HFF-Myc (cell line): Measurements from ENCODE around the gene BCL2L2.
"Not testable (repeated sequence)": the region's sequence is repeated elsewhere in the genome, so short reads cannot be mapped to it uniquely, and the experiment has no call there.

Experiments
- DNase-seq: peaks from one replicate; pipeline ENCODE4 v3.0.0-alpha.2; 2011; ENCODE audit warnings: low read depth; ENCODE audit errors: extremely low read depth
- H3K4me3 ChIP-seq: replicated peaks from 2 replicates; pipeline ENCODE4 v1.5.1; 2011; ENCODE audit warnings: low read depth, mild to moderate bottlenecking, control low read depth, low read length
- TF ChIP-seq, protein P1 (sequence below): IDR thresholded peaks from 2 replicates; pipeline ENCODE4 v1.5.1; 2012; ENCODE audit warnings: mild to moderate bottlenecking, low read depth, low read length, control low read depth; ENCODE audit errors: missing control alignments

BCL2L2 gene

DNA sequence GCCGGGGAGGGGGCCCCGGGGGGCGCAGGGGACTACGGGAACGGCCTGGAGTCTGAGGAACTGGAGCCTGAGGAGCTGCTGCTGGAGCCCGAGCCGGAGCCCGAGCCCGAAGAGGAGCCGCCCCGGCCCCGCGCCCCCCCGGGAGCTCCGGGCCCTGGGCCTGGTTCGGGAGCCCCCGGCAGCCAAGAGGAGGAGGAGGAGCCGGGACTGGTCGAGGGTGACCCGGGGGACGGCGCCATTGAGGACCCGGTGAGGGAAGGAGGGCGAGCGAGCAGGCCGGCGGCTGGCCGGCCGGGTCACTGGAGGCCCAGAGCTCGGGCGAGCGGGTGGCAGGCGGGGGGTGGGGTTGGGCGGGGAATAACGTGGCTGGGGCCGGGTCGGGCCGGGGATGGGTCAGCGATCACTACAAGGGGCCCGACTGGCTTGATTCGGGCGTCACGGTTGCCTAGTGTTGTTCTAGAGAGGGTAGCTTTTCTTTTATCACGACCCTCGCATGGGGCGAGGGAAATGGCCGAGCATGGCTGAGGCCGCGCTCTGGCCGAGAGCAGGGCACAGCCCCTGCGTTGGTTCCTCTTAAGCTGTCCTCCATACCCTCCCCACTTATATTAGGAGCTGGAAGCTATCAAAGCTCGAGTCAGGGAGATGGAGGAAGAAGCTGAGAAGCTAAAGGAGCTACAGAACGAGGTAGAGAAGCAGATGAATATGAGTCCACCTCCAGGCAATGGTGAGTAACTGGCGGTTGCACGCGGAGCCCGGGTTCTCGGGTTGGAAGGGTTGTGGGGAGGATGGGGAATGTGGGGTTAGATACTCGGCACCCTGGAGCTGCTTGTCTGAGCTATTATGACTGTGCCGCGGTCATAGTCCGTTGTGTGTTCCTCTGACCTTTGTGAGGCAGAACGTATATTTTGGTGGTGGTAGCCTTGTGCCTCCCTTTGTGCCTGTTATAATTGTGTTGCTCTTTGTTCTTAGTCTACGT lies 15.2 kb downstream of the BCL2L2 start:
- no peak for DNase-seq
- TF ChIP-seq, protein P1, sequence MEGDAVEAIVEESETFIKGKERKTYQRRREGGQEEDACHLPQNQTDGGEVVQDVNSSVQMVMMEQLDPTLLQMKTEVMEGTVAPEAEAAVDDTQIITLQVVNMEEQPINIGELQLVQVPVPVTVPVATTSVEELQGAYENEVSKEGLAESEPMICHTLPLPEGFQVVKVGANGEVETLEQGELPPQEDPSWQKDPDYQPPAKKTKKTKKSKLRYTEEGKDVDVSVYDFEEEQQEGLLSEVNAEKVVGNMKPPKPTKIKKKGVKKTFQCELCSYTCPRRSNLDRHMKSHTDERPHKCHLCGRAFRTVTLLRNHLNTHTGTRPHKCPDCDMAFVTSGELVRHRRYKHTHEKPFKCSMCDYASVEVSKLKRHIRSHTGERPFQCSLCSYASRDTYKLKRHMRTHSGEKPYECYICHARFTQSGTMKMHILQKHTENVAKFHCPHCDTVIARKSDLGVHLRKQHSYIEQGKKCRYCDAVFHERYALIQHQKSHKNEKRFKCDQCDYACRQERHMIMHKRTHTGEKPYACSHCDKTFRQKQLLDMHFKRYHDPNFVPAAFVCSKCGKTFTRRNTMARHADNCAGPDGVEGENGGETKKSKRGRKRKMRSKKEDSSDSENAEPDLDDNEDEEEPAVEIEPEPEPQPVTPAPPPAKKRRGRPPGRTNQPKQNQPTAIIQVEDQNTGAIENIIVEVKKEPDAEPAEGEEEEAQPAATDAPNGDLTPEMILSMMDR, result no peak
- peak overlapping the region; percentile 78 for H3K4me3 ChIP-seq

DNA sequence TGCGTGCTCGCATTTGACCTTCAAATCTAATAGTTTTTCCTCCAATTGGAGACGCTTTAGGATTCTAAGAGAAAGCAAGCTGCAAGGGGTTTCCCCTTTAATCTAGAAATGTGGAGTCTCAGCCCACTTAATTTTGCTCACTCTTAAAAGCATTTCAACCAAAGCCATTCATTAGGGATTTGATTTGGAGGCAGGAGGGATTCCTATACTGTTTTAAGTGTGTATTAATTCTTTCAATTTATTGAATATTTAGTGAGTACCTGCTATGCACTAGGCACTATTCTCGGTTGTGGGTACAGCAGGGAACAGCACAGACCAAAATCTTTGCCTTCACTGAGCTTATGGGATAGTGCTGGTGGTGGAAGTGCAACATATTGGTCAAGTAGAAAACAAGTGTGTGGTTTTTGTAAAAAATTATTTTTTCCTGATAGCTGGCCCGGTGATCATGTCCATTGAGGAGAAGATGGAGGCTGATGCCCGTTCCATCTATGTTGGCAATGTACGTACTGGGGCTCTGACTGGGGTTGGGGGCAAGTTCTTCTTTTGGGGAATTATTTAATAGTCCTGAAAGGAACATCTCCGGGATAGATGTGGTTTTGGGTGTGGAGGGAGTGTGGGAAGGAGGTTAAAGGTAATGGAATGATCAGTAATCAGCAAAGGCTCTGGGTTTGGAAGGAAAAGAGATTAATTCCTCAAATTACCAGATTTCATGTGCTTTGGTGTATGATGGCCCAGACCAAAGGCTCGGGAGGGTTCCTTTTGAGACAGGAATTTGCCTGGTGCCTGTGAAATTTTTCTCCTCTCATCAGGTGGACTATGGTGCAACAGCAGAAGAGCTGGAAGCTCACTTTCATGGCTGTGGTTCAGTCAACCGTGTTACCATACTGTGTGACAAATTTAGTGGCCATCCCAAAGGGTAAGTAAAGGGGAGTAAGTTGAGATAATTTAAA lies 16.2 kb downstream of the BCL2L2 start:
- DNase-seq, result no peak
- peak overlapping the region; percentile 78 for H3K4me3 ChIP-seq
- TF ChIP-seq, protein P1, result no peak

DNA sequence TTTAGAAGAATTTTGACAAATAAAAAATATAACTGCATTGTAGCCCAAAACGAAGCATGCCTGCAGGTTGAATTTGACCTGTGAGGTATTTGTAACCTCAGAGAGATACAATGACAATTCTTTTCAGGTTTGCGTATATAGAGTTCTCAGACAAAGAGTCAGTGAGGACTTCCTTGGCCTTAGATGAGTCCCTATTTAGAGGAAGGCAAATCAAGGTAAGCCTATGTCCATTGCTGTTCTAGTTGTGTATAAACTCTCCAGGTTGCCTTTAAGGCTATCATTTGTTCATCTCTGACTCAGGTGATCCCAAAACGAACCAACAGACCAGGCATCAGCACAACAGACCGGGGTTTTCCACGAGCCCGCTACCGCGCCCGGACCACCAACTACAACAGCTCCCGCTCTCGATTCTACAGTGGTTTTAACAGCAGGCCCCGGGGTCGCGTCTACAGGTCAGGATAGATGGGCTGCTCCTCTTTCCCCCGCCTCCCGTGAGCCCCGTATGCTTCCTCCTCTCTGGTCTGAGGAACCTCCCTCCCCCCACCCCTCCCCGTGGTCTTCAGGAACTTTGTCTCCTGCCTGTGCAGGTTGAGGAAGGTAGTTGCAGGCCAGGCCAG lies 17.3 kb downstream of the BCL2L2 start:
- no peak for DNase-seq
- TF ChIP-seq, protein P1, result no peak
- H3K4me3 ChIP-seq, result no peak overlapping the region

DNA sequence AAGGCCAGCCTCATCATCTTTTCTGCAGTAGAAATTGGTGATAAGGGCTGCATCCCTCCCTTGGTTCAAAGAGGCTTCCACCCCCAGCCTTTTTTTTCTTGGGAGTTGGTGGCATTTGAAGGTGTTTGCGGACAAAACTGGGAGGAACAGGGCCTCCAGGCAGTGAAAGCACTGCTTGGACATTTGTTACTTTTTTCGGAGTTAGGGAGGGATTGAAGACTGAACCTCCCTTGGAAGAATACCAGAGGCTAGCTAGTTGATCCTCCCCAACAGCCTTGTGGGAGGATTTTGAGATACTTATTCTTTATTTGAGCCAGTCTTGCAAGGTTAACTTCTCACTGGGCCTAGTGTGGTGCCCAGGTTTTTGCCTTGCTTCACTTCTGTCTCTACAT lies 17.8 kb downstream of the BCL2L2 start:
- H3K4me3 ChIP-seq, result no peak overlapping the region
- DNase-seq, result no peak
- TF ChIP-seq, protein P1, result no peak

DNA sequence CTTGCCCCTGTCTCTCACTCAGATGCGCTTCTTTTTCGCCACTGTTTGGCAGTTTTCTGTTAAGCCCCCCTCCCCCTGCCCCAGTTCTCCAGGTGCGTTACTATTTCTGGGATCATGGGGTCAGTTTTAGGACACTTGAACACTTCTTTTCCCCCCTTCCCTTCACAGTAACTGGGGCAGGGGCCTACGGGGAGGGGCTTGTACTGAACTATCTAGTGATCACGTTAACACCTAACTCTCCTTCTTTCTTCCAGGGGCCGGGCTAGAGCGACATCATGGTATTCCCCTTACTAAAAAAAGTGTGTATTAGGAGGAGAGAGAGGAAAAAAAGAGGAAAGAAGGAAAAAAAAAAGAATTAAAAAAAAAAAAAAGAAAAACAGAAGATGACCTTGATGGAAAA lies 18.4 kb downstream of the BCL2L2 start:
- TF ChIP-seq, protein P1, result no peak
- no peak for DNase-seq
- H3K4me3 ChIP-seq, result no peak overlapping the region

DNA sequence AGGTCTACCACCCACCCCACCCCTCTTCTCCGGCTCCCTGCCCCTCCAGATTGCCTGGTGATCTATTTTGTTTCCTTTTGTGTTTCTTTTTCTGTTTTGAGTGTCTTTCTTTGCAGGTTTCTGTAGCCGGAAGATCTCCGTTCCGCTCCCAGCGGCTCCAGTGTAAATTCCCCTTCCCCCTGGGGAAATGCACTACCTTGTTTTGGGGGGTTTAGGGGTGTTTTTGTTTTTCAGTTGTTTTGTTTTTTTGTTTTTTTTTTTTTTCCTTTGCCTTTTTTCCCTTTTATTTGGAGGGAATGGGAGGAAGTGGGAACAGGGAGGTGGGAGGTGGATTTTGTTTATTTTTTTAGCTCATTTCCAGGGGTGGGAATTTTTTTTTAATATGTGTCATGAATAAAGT lies 19.1 kb downstream of the BCL2L2 start:
- not testable (repeated sequence) for H3K4me3 ChIP-seq, DNase-seq
